GM10248 (cell line): ENCODE data around the gene ZER1.

Experiments used
- CTCF ChIA-PET: fragments of 300-600 bp; sonication (Branson Sonifier 250); formaldehyde crosslinking; extraction: SDS; loops from one replicate; lab custom pipeline; 2021; ENCODE audit warnings: antibody characterized with exemption; lab: Yijun Ruan, JAX
- POLR2A ChIA-PET: fragments of 350-650 bp; sonication (Branson Sonifier 250); formaldehyde crosslinking; extraction: SDS; loops from one replicate; lab custom pipeline; 2020; ENCODE audit warnings: antibody characterized with exemption; lab: Yijun Ruan, JAX
- DNase-seq: peaks from one replicate; pipeline ENCODE4 v3.0.0; 2012; ENCODE audit errors: extremely low spot score
- CTCF ChIP-seq: IDR thresholded peaks from 2 replicates; pipeline ENCODE4 v1.5.1; 2012; ENCODE audit warnings: mild to moderate bottlenecking, low read depth; ENCODE audit errors: extremely low read depth, missing control alignments, control extremely low read depth

The ZER1 gene

GRCh38 chr9:128727640-128728248 is 44.0 kb downstream of the ZER1 start:
- DNase-seq, result no peak
- ChIA-PET POLR2A (interaction anchor here (0.6 kb wide), 1 partner anchor 12 kb away, joined by 3 read pairs; no protein-coding TSS in a partner anchor), CTCF (interaction anchor here (1.2 kb wide), 1 partner anchor 30 kb away, joined by 3 read pairs; no protein-coding TSS in a partner anchor)
- TF ChIP-seq CTCF, result no peak

- CTCF ChIA-PET, result interaction anchor here (1.0 to 1.7 kb wide), 4 partner anchors 8 to 204 kb away, joined by 3 to 8 read pairs (median 5); partner anchors contain the start of genes ENDOG and SPOUT1
- TF ChIP-seq CTCF, result peak; percentile 14
- POLR2A ChIA-PET, result interaction anchor here (0.5 to 1.3 kb wide), 6 partner anchors 9 to 314 kb away, joined by 3 to 5 read pairs (median 4); partner anchors contain the start of gene SPTAN1
- DNase-seq, result peak; percentile 67
Measured at GRCh38 chr9:128724744-128725211, 46.9 kb downstream of the ZER1 start.

- TF ChIP-seq CTCF, result no peak
- ChIA-PET POLR2A (interaction anchor here (0.5 to 1.3 kb wide), 7 partner anchors 8 to 394 kb away, joined by 3 to 5 read pairs (median 4); partner anchors contain the start of gene SPTAN1), CTCF (interaction anchor here (1.0 to 1.7 kb wide), 4 partner anchors 9 to 205 kb away, joined by 3 to 8 read pairs (median 5); partner anchors contain the start of genes ENDOG and SPOUT1)
- peak; percentile 100 for DNase-seq
Measured at GRCh38 chr9:128723866-128724743, 47.6 kb downstream of the ZER1 start, which contains the start of gene ZDHHC12. Gene ZDHHC12 (minus strand): TSS chr9:128724127. CDS start chr9:128724093, 34 bp downstream.

GRCh38 chr9:128723352-128723865 is 48.3 kb downstream of the ZER1 start:
- TF ChIP-seq CTCF, result no peak
- ChIA-PET CTCF (interaction anchor here (1.7 kb wide), 1 partner anchor 10 kb away, joined by 8 read pairs; no protein-coding TSS in a partner anchor), POLR2A (interaction anchor here (1.1 kb wide), 1 partner anchor 171 kb away, joined by 5 read pairs; the partner anchor contains the start of gene SPTAN1)
- no peak for DNase-seq

GRCh38 chr9:128722380-128723351 is 49.1 kb downstream of the ZER1 start:
- CTCF ChIA-PET, result interaction anchor here (0.6 to 1.4 kb wide), 2 partner anchors 21 to 95 kb away, joined by 3 read pairs; partner anchors contain the start of genes ENDOG and PKN3
- POLR2A ChIA-PET, result no interaction called here
- DNase-seq, result no peak
- no peak for TF ChIP-seq CTCF
